Suppressor macrophage treated with lipopolysaccharide for 1 hour (primary cell): ENCODE measurements around the gene CCDC9.
A peak's percentile ranks its signal among the peaks of the same experiment; 100 is the strongest.
"Not testable (repeated sequence)": the region's sequence is repeated elsewhere in the genome, so short reads cannot be mapped to it uniquely, and the experiment has no call there.

Experiments used
- DNase-seq, 3 donors: peaks; one replicate each; pipeline ENCODE4 v3.0.0-alpha.2; 2020 to 2022

The CCDC9 gene

DNA sequence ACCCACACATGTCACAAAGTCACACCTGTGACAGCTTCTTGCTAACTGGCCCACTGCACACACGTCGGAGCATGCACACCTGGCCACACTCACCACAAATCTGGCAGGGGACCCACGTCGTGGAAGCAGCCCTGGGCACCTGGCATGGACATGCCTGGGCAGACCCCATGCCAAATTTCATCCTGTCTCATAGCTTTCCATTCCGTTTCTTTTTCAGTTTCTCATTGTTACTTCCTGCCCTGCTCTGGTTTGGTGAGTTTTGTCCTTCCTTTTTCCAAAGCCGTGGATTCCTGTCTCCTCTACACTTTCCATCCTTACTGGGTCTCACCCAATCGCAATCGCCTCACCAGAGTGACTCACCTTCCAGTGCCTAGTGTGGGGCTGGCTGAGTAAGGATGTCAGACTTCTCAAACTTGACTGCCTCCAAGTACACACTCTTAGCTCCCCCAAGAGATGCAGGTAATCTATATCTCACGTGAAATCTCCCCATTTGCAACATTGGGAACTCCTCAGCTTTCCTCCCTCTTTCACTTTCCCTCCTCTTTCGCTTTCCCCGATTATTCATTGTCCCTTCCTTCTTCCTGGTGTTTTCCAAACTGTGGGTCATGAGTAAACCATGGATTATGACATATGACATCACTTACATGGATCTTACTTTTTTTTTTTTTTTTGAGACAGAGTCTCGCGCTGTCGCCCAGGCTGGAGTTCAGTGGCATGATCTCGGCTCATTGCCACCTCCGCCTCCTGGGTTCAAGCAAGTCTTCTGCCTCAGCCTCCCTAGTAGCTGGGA lies 23.7 kb upstream of the CCDC9 start:
- peak; percentile 88 to 96 (median 91) for DNase-seq

DNA sequence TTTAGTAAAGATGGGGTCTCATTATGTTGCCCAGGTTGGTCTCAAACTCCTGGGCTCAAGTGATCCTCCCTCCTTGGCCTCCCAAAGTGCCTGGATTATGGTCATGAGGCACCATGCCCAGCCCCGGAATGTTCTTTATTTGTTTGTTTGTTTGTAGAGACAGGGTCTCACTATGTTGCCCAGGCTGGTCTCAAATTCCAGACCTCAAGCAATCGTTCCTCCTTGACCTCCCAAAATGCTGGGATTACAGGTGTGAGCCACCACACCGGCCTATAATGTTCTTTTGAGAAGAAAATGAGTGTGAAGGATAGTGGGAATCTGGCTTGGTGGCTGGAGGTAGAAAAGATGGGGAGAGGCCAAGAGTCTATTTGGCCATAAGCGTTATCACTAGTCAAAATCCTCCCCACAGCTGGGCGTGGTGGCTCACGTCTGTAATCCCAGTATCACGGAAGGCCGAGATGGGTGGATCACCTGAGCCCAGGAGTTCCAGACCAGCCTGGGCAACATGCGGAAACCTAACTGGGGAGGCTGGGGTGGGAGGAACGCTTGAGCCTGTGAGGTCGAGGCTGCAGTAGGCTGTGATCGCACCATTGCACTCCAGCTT lies 20.2 kb upstream of the CCDC9 start:
- DNase-seq, result no peak

DNA sequence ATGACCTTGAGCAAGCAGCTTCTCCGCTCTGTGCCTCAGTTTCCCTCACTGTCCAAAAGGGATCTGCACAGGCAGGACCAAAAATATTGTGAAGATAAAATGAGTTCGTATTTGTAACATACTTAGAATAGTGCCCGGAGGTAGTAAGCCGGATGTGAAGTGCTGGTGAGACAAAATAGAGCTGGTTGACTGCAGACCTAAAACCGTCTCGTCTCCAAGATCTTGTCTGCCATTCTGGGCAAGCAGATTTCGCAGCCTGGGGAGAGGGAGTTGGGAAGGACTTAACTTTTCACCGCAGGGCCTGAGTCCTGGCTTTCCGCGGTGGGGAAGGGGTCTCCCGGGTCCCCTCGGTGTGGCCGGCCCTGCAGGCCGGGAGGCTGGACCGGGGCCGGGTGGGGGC lies 17.2 kb upstream of the CCDC9 start:
- no peak for DNase-seq

DNA sequence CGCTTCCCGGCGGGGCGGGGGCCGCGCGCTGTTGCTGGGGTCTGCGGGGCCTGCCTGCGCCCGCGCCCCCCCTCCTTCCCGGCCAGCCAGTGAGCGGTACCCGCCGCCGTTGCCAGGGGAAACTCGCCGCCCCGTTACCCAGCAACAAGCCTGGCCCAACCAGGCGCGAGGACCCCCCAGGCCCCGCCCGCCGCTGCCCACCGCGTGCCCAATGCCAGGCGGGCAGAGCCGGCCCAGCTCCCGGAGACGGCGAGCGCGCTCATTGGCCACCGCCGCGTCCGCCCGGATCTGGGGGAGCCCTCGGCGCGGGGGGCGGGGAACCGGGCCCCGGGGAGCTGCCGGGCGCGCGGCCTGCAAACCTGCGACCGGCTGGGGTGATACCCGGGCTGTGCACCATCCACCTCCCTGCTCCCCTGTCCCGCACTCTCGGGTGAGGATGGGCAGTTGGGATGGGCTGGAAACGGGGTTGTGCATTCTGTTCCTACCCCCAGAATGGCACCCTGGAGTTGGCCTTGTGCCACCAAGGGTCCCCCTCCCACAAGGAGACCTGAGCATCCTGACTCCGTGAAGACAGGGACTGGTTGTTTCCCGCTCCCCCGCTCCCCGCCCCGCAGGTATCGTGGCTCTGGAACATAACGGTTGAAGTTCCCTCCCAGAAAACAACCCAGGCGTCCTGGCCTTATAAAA lies 16.6 kb upstream of the CCDC9 start:
- peak in 1 of 3 donors; percentile 39 for DNase-seq

DNA sequence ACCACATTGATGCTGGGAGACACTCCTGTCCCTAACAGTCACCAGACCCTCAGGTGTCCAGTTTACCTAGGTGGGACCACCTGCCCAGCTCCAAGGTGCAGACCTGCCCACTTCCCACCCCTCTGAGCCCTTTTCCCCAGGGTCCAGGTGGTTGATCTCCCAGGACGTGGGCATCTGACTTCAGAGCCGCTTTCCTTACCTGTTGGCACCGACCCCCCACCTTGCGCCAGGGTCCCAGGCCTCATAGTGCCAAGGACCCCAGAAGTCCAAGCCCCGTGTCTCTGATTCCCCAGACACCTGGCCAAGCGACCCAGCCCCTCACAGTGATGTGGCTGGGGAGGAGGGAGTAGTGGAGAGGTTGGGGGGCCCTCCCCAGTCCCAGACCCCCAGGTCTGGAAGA lies 15.8 kb upstream of the CCDC9 start:
- no peak for DNase-seq

DNA sequence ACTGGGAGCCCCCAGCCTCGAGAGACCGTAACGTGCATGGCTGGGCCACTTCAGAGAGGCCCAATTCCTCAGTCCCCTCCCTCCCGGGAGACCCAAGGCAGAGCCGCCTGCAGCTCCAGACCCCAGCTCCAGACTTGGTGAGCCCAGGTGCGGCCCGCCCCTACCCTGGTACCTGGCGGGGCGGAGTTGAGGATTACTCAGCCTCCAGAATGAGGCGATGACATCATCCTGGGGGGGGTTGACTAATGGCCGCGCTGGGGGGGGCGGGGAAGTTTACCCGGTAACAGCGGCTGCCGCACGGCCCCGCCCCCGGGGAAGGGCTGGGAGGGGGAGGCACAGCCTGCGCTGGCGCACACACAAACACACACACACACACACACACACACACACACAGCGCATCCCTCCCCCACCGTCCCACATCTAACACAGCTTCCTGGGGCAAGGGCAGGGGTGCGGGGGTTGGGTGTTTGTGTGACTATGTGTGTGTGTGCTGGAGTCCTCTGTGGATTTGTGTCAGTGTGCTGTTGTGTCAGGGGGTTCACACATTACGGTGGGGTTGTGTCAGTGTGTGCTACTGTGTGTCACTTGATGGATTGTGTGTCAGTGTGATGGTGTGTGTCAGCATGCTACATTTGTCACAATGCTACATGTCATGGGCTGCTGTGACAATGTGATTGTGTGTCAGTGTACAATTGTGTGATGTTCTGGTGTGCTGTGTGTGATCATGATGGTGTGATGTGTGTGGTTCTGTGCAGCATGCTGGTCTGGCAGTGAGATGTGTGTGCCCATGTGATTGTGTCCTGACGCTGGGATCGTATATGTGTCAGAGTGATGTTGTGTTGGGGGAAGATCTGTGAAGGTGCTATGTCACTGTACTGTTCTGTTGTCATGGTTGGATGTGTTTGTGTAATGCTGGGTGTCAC lies 15.1 kb upstream of the CCDC9 start:
- peak; percentile 71 to 94 (median 87) for DNase-seq

DNA sequence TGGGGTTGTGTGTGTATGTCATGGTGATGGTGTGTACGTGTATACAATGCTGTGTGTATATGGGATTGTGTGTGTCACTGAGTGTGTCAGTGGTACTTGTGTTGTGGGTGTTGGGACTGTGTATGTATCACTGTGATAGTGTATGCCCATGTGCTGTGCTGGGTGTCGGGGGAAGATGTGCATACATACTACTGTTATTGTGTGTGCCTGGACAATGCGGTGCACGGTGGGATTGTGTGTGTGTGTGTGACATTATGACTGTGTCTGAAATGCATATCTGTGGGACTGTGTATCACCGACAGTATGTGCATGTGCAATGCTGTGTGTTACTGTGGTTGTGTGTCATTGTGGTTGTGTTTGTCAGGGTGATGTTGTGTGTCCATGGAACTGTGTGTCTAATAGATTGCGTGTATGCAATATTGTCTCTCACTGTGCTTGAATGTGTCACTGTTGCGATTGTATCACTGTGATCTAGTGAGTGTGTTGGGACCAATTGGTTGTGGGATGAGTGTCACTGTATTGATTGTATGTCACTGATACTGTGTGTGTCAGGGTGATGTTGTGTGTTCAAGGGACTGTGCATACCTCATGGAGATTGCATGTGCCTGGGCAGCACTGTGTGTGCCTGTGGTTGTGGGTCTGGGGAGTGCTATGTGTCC lies 14.3 kb upstream of the CCDC9 start:
- no peak for DNase-seq

DNA sequence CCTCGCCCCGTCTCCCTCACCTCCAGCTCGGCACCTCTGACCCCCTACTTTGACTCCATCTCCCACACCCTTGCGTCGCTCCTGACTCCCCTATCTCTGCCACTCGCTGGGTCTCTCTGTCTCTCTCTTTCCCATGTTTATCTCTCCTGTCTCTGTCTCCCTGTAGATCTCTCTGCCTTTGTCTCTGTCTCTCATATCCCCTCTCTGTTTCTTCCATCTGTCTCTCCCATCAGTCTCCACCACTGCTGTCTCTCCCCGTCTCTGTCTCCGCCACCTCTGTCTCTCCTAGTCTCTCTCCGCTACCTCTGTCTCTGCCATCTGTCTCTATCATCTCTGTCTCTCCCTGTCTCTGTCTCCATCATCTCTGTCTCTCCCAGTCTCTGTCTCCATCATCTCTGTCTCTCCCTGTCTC lies 13.0 kb upstream of the CCDC9 start:
- no peak for DNase-seq

DNA sequence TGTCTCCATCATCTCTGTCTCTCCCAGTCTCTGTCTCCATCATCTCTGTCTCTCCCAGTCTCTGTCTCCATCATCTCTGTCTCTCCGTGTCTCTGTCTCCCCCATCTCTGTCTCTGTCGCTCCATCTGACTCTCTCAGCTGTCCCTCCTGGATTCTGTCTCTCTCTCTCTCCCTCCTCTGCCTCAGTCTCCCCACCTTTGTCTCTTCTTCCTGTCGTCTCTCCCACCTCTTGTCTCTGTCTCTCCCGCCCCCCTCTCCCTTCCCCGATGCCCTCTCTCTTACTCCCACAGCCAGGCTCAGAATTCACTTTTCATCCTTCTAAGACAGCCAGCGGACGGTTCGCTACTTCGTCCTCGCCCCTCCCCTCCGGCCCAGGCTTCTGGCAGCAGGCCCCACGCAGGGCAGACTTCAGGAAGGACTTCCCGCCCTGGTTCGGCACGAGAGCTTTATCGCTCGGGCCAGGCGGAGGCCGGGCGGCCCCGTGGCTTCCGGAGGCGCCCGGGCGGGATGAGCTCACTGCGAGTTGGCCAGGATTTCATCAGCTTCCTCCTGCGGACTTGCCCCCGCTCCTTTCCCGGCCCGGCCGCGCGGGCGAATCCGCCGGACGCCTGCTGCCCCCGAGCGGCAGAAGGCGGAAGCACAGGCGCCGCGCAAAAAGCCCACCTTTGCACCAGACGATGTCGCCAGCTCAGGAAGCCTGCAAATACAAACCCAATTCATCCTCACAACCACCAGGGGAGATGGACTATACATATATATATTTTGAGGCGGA lies 12.4 kb upstream of the CCDC9 start:
- DNase-seq, result peak; percentile 98 to 99 (median 98)

DNA sequence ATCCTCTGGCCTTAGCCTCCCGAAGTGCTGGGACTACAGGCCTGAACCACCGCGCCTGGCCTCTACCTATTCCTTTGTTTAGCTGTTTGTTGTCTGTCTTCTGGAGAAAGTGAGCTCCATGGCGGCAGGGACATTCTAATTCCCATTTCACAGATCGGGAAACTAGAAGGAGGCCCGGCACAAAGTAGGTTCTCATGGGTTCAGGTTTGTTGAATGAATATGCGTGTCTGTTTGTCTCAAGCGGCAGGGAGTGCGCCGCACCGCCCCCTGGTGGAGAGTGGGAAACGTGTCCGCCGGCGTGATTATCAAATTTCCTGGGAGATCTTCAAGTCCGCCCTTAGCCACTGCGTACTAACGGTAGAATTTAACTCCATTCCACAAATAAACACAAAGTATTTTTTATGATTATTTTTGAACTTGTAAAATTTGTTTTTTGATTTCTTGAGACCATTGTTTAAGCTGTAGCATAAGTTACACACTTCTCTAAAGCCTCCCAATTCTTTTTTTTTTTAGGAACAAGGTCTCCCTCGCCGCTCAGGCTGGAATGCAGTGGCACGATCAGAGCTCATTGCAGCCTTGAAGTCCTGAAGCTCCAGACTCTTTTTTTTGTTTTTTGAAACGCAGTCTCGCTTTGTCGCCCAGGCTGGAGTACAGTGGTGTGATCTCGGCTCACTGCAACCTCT lies 8.9 kb upstream of the CCDC9 start:
- DNase-seq, result peak; percentile 82 to 92 (median 84)

DNA sequence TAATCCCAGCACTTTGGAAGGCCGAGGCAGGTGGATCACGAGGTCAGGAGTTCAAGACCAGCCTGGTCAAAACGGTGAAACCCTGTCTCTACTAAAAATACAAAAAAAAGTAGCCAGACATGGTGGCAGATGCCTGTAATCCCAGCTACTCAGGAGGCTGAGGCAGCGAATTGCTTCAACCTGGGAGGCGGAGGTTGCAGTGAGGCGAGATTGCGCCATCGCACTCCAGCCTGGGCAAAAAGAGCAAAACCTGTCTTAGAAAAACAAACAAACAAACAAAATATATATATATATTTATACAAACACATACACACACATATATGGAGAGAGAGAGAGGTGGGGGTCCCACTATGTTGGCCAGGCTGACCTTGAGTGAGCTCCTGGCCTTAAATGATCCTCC lies 3.3 kb upstream of the CCDC9 start:
- not testable (repeated sequence) for DNase-seq

DNA sequence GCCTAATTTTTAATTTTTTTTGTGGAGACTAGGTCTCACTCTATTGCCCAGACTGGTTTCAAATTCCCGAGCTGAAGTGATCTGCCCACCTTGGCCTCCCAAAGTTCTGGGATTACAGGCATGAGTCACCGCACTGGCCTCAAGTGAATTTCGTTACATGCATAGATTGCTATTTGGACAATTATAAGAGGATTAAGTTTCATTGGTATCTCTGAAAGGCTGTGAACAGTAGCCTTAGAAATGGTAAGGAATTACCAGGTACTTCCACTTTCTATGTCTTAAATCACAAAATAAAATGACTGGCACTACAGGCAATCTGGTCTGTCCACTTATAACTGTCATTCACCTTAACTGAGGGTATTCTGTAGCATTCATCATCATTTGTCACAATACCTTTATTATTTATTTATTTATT lies 2.9 kb upstream of the CCDC9 start:
- DNase-seq, result no peak

DNA sequence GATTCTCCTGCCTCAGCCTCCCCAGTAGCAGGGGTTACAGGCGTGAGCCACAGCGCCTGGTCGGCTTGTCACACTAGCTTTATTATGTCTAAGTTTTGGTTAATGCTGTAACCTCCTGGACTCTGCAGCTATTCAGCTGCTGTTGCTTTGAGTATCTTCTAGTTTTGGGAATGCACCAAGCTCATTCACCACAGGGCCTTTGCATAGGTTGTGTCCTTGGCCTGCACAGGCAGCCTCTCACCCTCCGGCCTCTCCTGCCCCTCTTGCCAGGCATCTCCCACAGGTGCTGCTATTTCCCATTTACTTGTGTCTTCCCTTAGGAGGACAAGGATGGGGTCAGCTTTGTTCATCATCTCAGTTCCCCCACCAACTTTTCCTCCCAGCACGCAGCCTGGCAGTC lies 2.4 kb upstream of the CCDC9 start:
- no peak for DNase-seq

DNA sequence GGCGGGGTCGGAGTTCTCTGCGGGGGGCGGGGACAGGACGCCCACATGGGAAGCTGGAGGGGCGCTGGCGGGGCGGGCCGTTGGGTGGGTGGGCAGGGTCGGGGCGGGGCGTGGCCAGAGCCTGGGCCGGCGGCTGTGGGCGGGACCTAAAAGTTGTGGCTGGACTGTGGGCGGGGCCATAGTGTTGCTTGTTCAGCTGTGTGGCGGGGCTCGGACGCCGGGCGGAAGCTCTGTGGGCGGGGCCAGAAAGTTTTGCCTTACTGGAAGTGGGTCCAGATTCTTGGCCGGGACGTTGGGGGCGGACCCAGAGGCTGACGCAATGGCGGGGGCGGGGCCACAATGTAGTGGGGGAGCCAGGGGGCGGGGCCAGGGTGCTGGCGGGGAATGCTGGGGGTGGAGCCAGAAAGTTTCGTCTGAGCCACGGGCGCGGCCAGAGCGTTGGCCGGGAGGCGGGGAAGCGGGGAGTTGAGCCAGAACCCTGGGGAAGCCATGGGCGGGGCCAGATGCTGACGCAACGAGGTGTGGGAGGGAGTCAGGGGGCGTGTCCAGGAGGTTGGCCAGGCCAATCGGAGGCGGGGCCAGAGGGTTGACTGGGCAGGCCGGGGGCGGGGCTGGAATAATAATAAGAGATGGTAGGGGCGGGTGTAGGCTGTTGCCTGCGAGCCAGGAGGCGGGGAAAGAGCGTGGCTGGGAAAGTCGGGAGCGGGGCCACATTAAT lies 527 bp downstream of the CCDC9 start:
- DNase-seq, result peak; percentile 100

DNA sequence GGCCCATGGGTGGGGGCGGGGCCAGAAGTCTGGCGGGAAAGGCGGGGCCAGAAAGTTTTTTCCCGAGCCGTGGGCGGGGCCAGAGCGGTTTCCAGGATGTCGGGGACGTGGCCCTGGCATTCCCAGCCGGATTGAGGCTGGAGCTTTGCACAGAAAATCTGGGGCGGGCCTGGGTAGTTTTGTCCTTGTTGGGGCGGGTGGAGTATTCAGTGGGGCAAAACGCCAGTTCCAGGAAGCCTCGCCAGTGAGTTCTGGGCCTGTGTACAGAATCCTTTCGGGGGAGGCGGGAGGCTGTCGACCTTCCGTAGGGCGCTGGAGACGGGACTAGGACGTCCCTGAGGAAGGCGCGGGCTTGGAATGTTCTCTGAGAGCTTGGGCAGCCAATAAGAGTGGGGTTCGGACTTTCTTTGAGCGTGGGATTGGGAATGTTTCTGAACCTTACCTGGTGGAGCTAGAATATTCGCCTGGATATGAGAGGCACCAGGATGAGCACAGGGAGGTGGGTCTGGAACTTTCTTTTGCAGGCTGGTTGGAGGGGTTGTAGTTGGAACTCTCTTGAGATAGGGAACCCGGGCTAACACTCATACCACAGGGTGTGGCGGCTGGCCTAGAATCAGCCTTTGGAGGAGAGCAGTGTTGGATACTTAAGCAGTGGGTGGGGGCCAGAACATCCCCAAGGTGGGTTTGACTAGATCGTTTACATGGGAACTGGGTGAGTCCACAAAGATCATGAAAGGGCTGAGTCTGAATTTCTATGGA lies 1.3 kb downstream of the CCDC9 start:
- peak in 1 of 3 donors; percentile 23 for DNase-seq

DNA sequence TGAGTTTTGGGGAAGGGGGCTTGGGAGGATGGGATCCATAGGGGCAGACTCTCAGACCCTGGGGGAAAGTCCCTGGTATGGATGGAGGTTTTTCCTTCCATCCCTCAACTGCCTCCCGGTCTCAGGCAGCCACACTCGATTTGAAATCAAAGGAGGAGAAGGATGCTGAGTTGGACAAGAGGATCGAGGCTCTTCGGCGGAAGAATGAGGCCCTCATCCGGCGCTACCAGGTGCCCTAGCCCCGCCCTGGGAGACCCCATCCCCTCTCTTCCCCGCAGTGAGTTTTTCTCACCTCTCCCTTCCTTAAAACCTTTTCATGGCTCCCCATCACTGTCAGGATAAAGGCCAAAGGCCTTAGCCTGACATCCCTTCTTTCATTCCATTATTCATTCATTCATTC lies 2.1 kb downstream of the CCDC9 start:
- no peak for DNase-seq

DNA sequence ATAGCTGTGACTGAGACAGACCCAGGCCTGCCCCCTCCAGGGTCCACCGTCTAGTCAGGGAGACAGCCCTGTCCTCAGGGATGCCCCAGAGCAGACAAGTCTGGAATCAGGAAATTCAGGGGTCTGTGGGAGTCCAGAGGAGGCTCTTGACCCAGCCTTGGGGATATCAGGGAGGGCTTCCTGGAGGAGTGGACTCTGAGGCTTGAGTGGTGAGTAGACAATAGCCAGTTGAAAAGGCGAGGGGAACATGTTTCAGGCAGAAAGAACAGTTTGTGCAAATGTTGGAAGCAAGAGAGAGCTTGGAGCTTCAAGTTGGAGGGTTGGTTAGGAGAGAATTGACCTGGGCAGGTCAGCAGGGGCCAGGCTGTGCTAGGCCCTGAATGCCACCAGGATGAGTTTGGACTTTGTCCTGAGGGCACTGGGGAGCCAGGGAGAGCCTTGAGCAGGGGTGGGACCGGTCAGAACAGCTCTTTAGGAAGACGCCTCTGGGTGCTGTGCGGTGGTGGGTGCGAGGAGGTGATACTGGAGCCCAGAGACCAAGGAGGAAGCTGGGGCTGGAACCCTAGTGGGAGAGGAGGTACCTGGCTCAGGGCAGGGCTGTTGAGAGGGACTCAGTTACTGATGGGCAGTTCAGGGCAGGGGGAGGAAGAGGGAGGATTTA lies 2.7 kb downstream of the CCDC9 start:
- no peak for DNase-seq

DNA sequence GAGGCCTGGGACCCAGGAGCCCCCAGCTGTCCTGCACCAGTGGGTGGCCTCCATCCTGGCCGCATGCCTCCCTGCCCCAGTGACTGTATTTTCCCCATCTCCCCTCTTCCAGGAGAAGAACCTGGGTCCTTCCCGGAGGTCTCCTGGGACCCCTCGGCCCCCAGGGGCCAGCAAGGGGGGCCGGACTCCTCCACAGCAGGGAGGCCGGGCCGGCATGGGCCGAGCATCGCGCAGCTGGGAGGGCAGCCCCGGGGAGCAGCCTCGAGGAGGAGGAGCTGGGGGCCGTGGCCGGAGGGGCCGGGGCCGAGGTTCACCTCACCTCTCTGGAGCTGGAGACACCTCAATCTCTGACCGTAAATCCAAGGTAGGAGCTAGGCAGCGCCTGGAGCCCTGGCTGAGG lies 4.2 kb downstream of the CCDC9 start:
- DNase-seq, result no peak
